ENCODE data around the gene FBLN1. TPM values are rescaled to one million over a fixed set of nuclear protein-coding genes. Genes with fewer than 3 reads are reported as not detected.

Gene FBLN1
- total RNA-seq, 4 donors from 2014 or later: 65.0 to 194 (median 136) TPM

DNA sequence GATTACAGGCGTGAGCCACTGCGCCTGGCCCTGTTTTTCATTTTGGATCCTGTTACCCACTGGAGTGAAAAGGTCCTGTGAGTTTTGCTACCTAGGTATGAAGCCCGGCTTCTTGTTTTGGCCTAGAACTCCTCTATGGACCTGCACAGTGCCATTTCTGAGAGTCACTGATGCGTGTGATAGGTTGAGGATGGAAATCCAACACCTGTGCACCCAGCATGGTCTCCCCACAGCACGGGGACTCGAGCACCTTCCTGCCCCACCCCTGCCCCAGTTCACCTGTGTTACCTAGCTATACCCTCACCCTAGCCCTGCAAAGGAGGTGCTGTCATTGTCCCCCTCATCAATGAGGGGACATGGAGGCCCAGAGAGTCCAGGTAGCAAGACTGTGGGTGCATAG lies 5.1 kb downstream of the FBLN1 start:
- TF ChIP-seq, protein P1, sequence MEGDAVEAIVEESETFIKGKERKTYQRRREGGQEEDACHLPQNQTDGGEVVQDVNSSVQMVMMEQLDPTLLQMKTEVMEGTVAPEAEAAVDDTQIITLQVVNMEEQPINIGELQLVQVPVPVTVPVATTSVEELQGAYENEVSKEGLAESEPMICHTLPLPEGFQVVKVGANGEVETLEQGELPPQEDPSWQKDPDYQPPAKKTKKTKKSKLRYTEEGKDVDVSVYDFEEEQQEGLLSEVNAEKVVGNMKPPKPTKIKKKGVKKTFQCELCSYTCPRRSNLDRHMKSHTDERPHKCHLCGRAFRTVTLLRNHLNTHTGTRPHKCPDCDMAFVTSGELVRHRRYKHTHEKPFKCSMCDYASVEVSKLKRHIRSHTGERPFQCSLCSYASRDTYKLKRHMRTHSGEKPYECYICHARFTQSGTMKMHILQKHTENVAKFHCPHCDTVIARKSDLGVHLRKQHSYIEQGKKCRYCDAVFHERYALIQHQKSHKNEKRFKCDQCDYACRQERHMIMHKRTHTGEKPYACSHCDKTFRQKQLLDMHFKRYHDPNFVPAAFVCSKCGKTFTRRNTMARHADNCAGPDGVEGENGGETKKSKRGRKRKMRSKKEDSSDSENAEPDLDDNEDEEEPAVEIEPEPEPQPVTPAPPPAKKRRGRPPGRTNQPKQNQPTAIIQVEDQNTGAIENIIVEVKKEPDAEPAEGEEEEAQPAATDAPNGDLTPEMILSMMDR (IDR thresholded peaks at IDR 0.05; ENCODE audit: low read depth): no peak

GRCh38 chr22:45508814-45509213 lies 6.1 kb downstream of the FBLN1 start:
- TF ChIP-seq, protein P1 (IDR thresholded peaks at IDR 0.05; ENCODE audit: low read depth): no peak

- TF ChIP-seq, protein P1 (IDR thresholded peaks at IDR 0.05; ENCODE audit: low read depth): no peak
Measured at GRCh38 chr22:45510376-45511232, 7.9 kb downstream of the FBLN1 start.

DNA sequence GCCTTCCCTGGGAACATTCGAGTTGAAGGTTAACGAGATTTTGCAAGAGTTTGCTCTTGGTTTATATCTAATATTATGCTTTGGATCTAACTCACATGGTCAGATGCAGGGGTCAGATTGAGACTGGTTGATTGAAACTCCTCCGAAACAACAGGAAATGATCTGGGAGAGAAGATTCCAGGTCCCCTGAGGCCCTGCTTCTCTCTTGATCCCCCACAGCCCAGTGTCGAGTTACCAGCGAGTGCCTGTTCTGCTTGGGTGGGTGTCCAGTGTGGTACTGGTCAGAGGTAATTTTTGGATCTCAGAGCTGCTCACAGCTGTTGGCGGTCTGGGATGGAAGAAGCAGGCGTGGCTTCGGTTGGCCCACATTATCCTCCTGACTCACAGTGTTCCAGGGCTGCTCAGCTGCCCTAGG lies 9.2 kb downstream of the FBLN1 start:
- TF ChIP-seq, protein P1 (IDR thresholded peaks at IDR 0.05; ENCODE audit: low read depth): no peak

DNA sequence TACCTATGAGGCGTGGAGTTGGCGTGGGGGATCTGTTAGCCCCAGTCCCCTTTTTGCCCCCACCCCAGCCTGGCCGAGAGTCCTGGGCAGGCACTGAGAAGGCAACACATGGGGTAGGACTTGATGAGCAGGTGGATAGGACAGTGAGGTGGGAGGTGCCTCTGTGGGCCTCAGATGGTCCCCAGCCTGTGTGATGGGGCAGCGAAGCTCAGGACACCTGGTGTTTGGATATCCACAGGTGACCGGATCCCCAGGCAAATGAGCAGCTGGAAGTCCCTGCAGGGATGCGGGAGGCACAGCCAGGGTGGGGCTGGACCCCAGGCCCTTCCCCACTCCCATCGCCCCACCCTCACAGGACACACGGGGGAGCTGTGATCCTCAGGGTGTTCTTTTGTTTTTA lies 9.7 kb downstream of the FBLN1 start:
- TF ChIP-seq, protein P1 (IDR thresholded peaks at IDR 0.05; ENCODE audit: low read depth): no peak

DNA sequence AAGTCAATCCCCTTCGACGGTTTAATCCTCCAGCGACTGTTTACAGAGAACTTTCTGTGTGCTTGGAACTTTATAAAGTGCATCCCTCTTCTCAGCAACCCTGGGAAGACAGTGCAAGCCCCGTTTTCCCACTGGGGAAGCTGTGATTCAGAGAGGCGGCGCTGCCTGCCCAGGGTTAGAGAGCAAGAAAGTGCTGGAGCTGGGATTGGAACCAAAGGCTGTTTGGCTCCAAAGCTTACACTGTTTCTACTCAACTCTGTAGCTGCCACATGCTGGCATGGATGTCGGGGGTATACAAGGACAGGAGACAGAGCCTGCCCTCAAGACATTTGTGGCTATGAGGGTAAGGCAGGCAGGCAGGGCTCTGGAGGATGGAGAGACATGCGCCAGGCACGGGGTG lies 13.0 kb downstream of the FBLN1 start:
- TF ChIP-seq, protein P1 (IDR thresholded peaks at IDR 0.05; ENCODE audit: low read depth): no peak

DNA sequence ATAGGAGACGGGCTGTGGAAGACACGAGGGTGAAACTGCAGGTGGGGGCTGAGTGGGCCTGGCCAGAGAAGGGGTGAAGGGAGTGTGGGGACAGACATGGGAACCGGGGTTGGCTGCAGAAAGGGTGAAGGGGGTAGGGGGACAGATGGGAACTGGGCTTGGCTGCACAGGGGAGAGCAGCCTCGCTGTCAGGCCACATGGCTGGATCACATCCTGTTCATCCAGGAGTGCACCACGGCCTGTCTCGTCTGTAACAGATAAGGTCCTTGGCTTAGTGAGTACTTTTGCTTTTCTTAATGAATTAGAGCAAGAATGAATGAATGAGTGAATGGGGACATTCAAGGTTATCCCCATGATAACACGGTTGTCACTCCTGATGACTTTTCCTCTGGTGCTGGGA lies 13.5 kb downstream of the FBLN1 start:
- TF ChIP-seq, protein P1 (IDR thresholded peaks at IDR 0.05; ENCODE audit: low read depth): no peak
